ENCODE data around the gene RGL2. TPM values are rescaled to one million over a fixed set of nuclear protein-coding genes. Genes with fewer than 3 reads are reported as not detected.
A peak's percentile ranks its signal among the peaks of the same experiment; 100 is the strongest.

RGL2 gene
- total and polyA plus RNA-seq, 10 of the 15 experiments (the other 5 are each of a cell fraction or from before 2014, with no cell fraction given): 0.84 to 21.2 (median 6.8) TPM

DNA sequence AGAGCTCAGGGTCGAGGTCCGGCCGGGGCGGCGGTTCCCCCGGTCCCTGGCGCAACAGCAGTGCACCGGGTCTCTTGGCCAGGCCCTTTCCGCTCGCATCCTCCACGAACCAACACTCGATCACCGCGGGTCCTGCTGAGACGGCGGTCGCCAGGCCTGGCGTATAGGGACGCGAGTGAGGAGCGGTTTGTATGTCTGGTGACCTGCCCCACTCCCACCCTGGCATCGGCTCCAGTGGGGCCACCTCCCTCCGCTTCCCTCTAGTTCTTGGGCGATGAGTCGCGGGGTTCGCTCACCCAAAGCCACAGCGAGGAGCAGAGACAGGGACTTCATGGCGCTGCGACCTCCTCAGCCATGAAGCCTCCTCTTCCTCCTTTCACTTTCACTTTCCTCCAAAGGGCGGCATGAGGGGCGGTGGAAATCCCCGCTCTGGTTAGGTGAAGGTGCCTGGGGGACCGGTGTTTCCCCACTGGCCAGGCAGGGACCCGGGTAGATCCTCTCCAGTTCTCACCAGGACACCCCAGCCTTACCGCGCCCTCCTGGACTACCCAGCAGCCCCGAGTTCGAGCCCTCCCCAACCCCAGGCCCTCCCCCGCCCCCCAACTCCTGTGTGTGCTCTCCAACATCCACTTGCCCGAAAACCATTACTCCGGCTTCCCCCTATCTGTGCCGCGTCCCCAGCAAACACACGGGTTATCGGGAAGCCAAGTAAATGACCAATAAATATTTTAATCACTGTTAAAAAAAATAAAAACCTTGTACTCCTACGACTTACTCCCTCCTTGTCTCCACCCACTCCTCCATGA, 15.2 kb upstream of the RGL2 start, which contains the start of gene TAPBP (continued):
- TF ChIP-seq, protein P1, sequence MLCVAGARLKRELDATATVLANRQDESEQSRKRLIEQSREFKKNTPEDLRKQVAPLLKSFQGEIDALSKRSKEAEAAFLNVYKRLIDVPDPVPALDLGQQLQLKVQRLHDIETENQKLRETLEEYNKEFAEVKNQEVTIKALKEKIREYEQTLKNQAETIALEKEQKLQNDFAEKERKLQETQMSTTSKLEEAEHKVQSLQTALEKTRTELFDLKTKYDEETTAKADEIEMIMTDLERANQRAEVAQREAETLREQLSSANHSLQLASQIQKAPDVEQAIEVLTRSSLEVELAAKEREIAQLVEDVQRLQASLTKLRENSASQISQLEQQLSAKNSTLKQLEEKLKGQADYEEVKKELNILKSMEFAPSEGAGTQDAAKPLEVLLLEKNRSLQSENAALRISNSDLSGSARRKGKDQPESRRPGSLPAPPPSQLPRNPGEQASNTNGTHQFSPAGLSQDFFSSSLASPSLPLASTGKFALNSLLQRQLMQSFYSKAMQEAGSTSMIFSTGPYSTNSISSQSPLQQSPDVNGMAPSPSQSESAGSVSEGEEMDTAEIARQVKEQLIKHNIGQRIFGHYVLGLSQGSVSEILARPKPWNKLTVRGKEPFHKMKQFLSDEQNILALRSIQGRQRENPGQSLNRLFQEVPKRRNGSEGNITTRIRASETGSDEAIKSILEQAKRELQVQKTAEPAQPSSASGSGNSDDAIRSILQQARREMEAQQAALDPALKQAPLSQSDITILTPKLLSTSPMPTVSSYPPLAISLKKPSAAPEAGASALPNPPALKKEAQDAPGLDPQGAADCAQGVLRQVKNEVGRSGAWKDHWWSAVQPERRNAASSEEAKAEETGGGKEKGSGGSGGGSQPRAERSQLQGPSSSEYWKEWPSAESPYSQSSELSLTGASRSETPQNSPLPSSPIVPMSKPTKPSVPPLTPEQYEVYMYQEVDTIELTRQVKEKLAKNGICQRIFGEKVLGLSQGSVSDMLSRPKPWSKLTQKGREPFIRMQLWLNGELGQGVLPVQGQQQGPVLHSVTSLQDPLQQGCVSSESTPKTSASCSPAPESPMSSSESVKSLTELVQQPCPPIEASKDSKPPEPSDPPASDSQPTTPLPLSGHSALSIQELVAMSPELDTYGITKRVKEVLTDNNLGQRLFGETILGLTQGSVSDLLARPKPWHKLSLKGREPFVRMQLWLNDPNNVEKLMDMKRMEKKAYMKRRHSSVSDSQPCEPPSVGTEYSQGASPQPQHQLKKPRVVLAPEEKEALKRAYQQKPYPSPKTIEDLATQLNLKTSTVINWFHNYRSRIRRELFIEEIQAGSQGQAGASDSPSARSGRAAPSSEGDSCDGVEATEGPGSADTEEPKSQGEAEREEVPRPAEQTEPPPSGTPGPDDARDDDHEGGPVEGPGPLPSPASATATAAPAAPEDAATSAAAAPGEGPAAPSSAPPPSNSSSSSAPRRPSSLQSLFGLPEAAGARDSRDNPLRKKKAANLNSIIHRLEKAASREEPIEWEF (IDR thresholded peaks at IDR 0.05; ENCODE audit: insufficient replicate concordance, low read depth, low read length): no peak
- TF ChIP-seq SIX5 (IDR thresholded peaks at IDR 0.05; ENCODE audit: low read depth, low read length, severe bottlenecking): no peak
- 0 out of 2 replicates have a peak, but pooled peaks have one; percentile 39 for TF ChIP-seq TARDBP (IDR thresholded peaks at IDR 0.05; ENCODE audit: borderline replicate concordance)
- peak; percentile 8; the same call in 1 of the 2 replicates for TF ChIP-seq PAX5 (IDR thresholded peaks at IDR 0.05; ENCODE audit: borderline replicate concordance, low read depth, low read length)
- TF ChIP-seq, protein P2, sequence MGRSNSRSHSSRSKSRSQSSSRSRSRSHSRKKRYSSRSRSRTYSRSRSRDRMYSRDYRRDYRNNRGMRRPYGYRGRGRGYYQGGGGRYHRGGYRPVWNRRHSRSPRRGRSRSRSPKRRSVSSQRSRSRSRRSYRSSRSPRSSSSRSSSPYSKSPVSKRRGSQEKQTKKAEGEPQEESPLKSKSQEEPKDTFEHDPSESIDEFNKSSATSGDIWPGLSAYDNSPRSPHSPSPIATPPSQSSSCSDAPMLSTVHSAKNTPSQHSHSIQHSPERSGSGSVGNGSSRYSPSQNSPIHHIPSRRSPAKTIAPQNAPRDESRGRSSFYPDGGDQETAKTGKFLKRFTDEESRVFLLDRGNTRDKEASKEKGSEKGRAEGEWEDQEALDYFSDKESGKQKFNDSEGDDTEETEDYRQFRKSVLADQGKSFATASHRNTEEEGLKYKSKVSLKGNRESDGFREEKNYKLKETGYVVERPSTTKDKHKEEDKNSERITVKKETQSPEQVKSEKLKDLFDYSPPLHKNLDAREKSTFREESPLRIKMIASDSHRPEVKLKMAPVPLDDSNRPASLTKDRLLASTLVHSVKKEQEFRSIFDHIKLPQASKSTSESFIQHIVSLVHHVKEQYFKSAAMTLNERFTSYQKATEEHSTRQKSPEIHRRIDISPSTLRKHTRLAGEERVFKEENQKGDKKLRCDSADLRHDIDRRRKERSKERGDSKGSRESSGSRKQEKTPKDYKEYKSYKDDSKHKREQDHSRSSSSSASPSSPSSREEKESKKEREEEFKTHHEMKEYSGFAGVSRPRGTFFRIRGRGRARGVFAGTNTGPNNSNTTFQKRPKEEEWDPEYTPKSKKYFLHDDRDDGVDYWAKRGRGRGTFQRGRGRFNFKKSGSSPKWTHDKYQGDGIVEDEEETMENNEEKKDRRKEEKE (IDR thresholded peaks at IDR 0.05): no peak
- no peak for TF ChIP-seq ASH2L (IDR thresholded peaks at IDR 0.05; ENCODE audit: borderline replicate concordance, low read depth)
- TF ChIP-seq HCFC1 (IDR thresholded peaks at IDR 0.05; ENCODE audit: low read length): peak; percentile 24
- TF ChIP-seq, protein P3, sequence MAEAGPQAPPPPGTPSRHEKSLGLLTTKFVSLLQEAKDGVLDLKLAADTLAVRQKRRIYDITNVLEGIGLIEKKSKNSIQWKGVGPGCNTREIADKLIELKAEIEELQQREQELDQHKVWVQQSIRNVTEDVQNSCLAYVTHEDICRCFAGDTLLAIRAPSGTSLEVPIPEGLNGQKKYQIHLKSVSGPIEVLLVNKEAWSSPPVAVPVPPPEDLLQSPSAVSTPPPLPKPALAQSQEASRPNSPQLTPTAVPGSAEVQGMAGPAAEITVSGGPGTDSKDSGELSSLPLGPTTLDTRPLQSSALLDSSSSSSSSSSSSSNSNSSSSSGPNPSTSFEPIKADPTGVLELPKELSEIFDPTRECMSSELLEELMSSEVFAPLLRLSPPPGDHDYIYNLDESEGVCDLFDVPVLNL (IDR thresholded peaks at IDR 0.05; ENCODE audit: low read depth, low read length): no peak
- no peak for TF ChIP-seq NFXL1 (IDR thresholded peaks at IDR 0.05; ENCODE audit: borderline replicate concordance)
- TF ChIP-seq BHLHE40 (IDR thresholded peaks at IDR 0.05; ENCODE audit: borderline replicate concordance in 1 of 2, low read depth in 2 of 2, low read length in 1 of 2): peak in 1 of 2 experiments; percentile 67; a peak in 1 of 4 replicates
- peak; percentile 97 for TF ChIP-seq RELA (IDR thresholded peaks at IDR 0.05; ENCODE audit: borderline replicate concordance, partially characterized antibody)
- TF ChIP-seq NR2C2 (IDR thresholded peaks at IDR 0.05; ENCODE audit: borderline replicate concordance, control insufficient read depth, insufficient read length, low read depth): no peak
- TF ChIP-seq RUNX3 (IDR thresholded peaks at IDR 0.05; ENCODE audit: low read length): peak; percentile 76
- 0 out of 2 replicates have a peak, but pooled peaks have one; percentile 54 for TF ChIP-seq ZBED1 (IDR thresholded peaks at IDR 0.05; ENCODE audit: borderline replicate concordance)
- TF ChIP-seq RB1 (IDR thresholded peaks at IDR 0.05; ENCODE audit: borderline replicate concordance): peak; percentile 53; the same call in 1 of the 2 replicates
- 0 out of 3 replicates have a peak, but pooled peaks of 1 of the 2 experiments have one; percentile 15 for TF ChIP-seq EGR1 (IDR thresholded peaks at IDR 0.05; ENCODE audit: borderline replicate concordance in 1 of 2, low read depth in 2 of 2, low read length in 2 of 2)
- no peak for TF ChIP-seq STAT3 (IDR thresholded peaks at IDR 0.05; ENCODE audit: low read depth, low read length)
- TF ChIP-seq STAT1 (conservative IDR thresholded peaks at IDR 0.05): no peak
- TF ChIP-seq ZNF384 (IDR thresholded peaks at IDR 0.05; ENCODE audit: borderline replicate concordance, low read depth, low read length): 0 out of 2 replicates have a peak, but pooled peaks have one; percentile 20
- TF ChIP-seq MTA3 (IDR thresholded peaks at IDR 0.05; ENCODE audit: borderline replicate concordance, low read length): peak; percentile 35; the same call in 1 of the 2 replicates
